Fibroblast of mammary gland (primary cell): ENCODE measurements around the gene MAPKBP1.

Experiments
- DNase-seq: peaks from one replicate; pipeline ENCODE4 v3.0.0-alpha.2; 2010; ENCODE audit warnings: low read depth
- H3K4me3 ChIP-seq: 2 replicates; pipeline ENCODE4 v1.5.1; 2011; ENCODE audit warnings: low read depth, mild to moderate bottlenecking, low read length, moderate library complexity; ENCODE audit not compliant: control insufficient read depth
- CTCF ChIP-seq: conservative IDR thresholded peaks from 2 replicates; pipeline ENCODE4 v1.5.1; 2011; ENCODE audit warnings: low read depth, low read length, inconsistent platforms; ENCODE audit not compliant: control insufficient read depth, insufficient read depth

The MAPKBP1 gene

GRCh38 chr15:41844814-41845213 is 70.5 kb downstream of the MAPKBP1 start:
- DNase-seq, result no peak
- no peak overlapping the region for H3K4me3 ChIP-seq
- TF ChIP-seq CTCF, result no peak

GRCh38 chr15:41847206-41847605 is 72.9 kb downstream of the MAPKBP1 start:
- H3K4me3 ChIP-seq, result no peak overlapping the region
- DNase-seq, result no peak
- TF ChIP-seq CTCF, result no peak

DNA sequence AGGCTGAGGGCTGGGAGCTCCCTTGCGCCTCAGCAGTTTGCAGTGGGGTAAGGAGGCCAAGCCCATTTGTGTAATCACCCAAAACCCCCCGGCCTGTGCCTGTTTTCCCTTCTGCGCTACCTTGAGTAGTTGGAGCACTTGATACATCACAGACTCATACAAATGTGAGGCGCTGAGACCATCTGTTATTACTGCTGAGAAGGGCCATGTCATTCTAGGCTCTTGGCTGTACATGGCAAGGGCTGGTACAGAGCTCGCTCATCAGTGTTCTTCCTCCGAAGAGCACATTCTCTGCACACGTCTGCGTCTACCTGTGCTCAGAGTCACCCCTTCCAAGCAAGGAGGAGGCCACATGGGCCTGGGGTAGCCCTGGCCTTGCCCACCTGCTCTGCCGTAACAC is 73.7 kb downstream of the MAPKBP1 start:
- no peak overlapping the region for H3K4me3 ChIP-seq
- no peak for TF ChIP-seq CTCF
- DNase-seq, result no peak

GRCh38 chr15:41848631-41849030 is 74.3 kb downstream of the MAPKBP1 start:
- no peak for TF ChIP-seq CTCF
- H3K4me3 ChIP-seq, result no peak overlapping the region
- no peak for DNase-seq

DNA sequence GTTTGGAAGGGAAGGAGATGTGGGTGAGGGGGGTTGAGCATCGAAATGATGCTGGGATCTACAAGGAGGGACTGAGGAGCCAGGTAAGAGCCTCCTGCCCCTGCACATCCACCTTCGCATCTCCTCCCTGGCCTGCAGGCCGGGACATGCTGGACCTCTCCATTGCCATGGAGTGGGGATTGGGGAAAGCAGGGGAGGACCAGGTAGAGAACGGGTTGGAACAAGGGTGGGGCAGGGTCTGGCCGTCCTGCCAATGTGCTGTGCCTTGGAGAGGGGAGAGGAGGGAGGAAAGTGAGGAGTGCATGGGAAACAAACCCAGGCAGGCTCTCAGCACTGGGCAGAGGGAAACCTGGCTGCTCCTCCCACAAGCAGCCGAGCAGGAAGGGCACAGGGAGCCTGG is 74.9 kb downstream of the MAPKBP1 start:
- no peak for TF ChIP-seq CTCF
- DNase-seq, result no peak
- no peak overlapping the region for H3K4me3 ChIP-seq

- no peak for TF ChIP-seq CTCF
- no peak overlapping the region for H3K4me3 ChIP-seq
- DNase-seq, result no peak
Observed at GRCh38 chr15:41849861-41850260, 75.6 kb downstream of the MAPKBP1 start.

- TF ChIP-seq CTCF, result no peak
- no peak for DNase-seq
- no peak overlapping the region for H3K4me3 ChIP-seq
Observed at GRCh38 chr15:41850482-41851166, 76.3 kb downstream of the MAPKBP1 start.
